Measurements from ENCODE around the gene UMODL1. TPM values are rescaled to one million over a fixed set of nuclear protein-coding genes. Genes with fewer than 3 reads are reported as not detected.
A peak's percentile ranks its signal among the peaks of the same experiment; 100 is the strongest.
"Not testable (repeated sequence)": the region's sequence is repeated elsewhere in the genome, so short reads cannot be mapped to it uniquely, and the experiment has no call there.

The UMODL1 gene
- total RNA-seq, 6 experiments from 2014 or later = 0.06 to 1.2 (median 0.75) TPM; not detected in 2

DNA sequence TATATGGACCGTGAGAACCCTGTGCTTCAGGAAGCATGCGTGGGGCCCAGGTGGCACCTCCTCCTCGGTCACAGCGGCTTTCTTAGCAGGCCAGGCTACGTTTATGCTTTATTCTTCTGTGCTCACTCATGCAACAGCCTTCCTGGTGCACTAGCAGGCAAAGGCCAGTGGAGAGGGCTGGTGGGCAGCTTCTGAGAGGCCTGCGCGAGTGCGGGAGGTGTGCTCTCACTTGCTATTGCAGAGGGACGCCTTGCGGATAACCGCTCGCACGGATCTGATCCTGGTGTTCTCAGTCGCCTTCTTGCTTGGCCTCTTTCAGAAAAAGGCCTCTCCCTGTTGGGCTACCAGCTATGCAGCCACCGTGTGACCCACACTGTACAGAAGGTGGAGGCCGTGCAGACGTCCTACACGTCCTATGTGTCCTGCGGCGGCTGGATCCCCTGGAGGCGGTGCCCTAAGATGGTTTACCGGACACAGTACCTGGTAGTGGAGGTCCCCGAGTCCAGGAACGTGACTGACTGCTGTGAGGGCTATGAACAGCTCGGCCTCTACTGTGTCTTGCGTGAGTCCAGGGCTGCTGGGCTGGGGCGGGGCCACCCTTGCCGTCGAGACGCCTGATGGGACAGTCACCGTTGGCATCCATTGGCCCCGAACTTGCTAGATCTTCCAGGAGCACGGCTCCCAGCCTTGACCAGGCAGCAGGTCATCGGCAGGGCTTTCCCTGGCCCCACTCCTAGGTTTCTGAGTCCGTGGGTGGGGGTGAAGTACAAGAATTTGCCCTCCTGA lies 4.8 kb downstream of the UMODL1 start:
- H3K36me3 ChIP-seq = no peaks in the 10 kb centered on the region
- TF ChIP-seq, protein P1, sequence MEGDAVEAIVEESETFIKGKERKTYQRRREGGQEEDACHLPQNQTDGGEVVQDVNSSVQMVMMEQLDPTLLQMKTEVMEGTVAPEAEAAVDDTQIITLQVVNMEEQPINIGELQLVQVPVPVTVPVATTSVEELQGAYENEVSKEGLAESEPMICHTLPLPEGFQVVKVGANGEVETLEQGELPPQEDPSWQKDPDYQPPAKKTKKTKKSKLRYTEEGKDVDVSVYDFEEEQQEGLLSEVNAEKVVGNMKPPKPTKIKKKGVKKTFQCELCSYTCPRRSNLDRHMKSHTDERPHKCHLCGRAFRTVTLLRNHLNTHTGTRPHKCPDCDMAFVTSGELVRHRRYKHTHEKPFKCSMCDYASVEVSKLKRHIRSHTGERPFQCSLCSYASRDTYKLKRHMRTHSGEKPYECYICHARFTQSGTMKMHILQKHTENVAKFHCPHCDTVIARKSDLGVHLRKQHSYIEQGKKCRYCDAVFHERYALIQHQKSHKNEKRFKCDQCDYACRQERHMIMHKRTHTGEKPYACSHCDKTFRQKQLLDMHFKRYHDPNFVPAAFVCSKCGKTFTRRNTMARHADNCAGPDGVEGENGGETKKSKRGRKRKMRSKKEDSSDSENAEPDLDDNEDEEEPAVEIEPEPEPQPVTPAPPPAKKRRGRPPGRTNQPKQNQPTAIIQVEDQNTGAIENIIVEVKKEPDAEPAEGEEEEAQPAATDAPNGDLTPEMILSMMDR (IDR thresholded peaks at IDR 0.05) = no peak
- no peak for TF ChIP-seq POLR2A (IDR thresholded peaks at IDR 0.05)
- H3K4me3 ChIP-seq = no peak overlapping the region
- intact Hi-C loops (cut with DNase I) = no loop called here
- 96% methylated on average over 5 of the region's 35 CpGs for WGBS (ENCODE audit: insufficient coverage, low coverage, low lambda C conversion rate, missing lambda C conversion rate)
- ATAC-seq = no peak
- no peak for DNase-seq
- peaks cover 0 to 4% of the 10 kb centered on the region in 2 donors for H3K27me3 ChIP-seq
- H3K9me3 ChIP-seq = no peaks in the 10 kb centered on the region
- H3K27ac ChIP-seq = no peak overlapping the region
- H3K4me1 ChIP-seq = no peaks in the 10 kb centered on the region

DNA sequence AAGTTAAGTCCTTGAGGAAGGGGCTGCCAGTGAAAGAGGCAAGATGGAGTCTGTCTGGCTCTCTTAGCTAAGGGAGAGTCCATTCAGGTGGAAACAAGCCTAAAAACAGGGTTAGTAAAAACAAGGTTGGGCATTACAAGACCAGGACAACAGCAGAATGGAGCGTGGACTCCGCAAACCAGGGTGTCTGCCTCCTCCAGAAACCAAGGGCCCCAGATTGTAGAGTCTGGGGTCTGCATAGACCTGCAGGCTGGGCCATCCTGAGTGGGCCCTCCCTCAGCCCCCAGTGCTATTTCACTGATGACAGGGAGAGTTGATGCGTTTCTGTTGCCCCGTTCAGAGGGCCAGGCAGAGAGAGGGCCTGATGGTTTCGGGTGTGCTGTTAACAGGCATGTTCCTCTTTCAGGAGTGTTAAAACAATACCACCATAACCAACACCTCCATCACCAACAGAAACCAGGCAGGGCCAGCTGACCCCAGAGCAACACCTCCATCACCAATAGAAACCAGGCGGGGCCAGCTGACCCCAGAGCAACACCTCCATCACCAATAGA lies 6.6 kb downstream of the UMODL1 start:
- H3K9me3 ChIP-seq; ATAC-seq; DNase-seq; H3K27me3 ChIP-seq; H3K27ac ChIP-seq; H3K36me3 ChIP-seq; H3K4me3 ChIP-seq; H3K4me1 ChIP-seq; intact Hi-C loops (cut with DNase I): not testable (repeated sequence)
- 95% methylated on average over 2 of the region's 6 CpGs for WGBS (ENCODE audit: insufficient coverage, low coverage, low lambda C conversion rate, missing lambda C conversion rate)

DNA sequence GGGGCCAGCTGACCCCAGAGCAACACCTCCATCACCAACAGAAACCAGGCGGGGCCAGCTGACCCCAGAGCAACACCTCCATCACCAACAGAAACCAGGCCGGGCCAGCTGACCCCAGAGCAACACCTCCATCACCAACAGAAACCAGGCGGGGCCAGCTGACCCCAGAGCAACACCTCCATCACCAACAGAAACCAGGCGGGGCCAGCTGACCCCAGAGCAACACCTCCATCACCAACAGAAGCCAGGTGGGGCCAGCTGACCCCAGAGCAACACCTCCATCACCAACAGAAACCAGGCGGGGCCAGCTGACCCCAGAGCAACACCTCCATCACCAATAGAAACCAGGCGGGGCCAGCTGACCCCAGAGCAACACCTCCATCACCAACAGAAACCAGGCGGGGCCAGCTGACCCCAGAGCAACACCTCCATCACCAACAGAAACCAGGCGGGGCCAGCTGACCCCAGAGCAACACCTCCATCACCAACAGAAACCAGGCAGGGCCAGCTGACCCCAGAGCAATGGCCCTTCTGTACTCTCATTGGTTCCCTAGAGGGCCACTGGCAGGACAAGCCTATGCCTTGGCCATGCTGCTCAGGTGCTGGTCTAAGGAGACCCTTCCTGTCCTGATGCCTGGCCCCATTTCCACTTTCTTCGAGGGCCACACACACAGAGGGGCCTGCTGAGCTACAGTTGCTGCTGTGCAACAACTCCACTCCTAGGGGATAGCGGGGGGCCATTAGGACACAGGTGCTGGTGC lies 7.3 kb downstream of the UMODL1 start:
- H3K27ac ChIP-seq; H3K4me1 ChIP-seq; DNase-seq; H3K27me3 ChIP-seq; H3K36me3 ChIP-seq; H3K9me3 ChIP-seq; H3K4me3 ChIP-seq; ATAC-seq; intact Hi-C loops (cut with DNase I): not testable (repeated sequence)
- no CpG with 5 or more reads among the region's 10 CpGs for WGBS (ENCODE audit: insufficient coverage, low coverage, low lambda C conversion rate, missing lambda C conversion rate)

DNA sequence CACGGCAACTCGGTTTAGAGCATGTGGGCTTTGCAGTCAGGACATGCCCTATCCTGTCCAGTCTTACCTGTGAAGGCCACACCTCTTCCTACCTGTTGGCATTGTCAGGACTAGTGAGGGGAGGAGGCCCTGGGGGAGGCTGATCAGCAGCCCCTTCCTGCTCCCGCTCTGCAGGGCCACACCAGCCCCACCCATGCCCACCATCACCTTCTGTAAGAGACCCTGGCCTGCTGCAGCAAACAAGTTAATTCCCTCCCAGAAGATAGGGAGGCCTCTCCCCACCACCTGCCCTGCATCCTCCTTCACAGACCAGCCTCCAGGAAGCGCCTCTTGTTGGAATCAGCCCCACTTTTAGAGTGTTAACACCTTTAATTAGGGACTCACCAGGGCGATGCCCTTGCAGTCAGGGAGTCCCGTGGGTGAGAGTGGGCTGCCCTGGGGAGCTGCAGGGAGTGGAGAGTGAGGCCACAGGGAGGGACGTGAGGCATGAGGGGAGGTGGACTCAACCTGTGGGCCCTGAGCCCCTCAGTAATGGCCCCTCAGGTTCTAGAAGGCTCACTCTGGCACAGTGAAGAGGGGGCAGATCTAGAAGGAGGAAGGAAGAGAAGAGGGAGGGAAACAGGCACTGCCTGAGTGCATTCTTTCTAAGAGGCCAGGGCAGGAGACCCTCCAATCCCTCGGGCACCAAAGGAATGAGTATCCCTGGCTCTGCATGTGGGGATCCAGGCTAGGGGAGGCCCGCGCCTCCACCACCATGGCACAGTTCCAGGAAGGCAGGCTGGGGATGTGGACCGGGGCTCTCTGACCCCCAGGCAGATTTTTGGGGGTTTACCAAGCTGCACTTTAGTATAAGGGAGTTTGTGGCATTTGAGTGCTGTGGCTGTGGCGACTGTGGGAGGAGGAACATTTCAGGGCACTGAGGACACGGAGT lies 8.2 kb downstream of the UMODL1 start:
- DNase-seq (peak in 1 of 3 donors; percentile 33), ATAC-seq (no peak)
- no peaks in the 10 kb centered on the region for H3K9me3 ChIP-seq

More for the DNA sequence above, 8.2 kb downstream of the UMODL1 start:
- intact Hi-C loops (cut with DNase I) = no loop called here
- WGBS (ENCODE audit: insufficient coverage, low coverage, low lambda C conversion rate, missing lambda C conversion rate) = 82% methylated on average over 4 of the region's 13 CpGs
- Histone ChIP-seq H3K4me1 (no peaks in the 10 kb centered on the region), H3K4me3 (no peak overlapping the region), H3K36me3 (no peaks in the 10 kb centered on the region), H3K27me3 (no peaks in the 10 kb centered on the region), H3K27ac (no peak overlapping the region)
- no peak for TF ChIP-seq POLR2A (IDR thresholded peaks at IDR 0.05)
- TF ChIP-seq, protein P1 (IDR thresholded peaks at IDR 0.05) = no peak
